PFSK-1 (cell line): Measurements from ENCODE around the gene ADAM15.

Experiments used
- FOXP2 ChIP-seq: optimal IDR thresholded peaks from 2 replicates; pipeline ENCODE3; 2011; ENCODE audit warnings: borderline replicate concordance, control low read depth, inconsistent platforms; ENCODE audit not compliant: insufficient read depth; ENCODE audit errors: extremely low read length, extremely low read depth
- POLR2AphosphoS5 ChIP-seq: IDR thresholded peaks from 2 replicates; pipeline ENCODE4 v1.6.1; 2012; ENCODE audit warnings: low read depth, mild to moderate bottlenecking, control low read depth, low read length, moderate library complexity
- SIN3A ChIP-seq: IDR thresholded peaks from 2 replicates; pipeline ENCODE4 v1.6.1; 2012; ENCODE audit warnings: mild to moderate bottlenecking, low read length, moderate library complexity, borderline replicate concordance; ENCODE audit not compliant: insufficient read depth
- TAF1 ChIP-seq: IDR thresholded peaks from 2 replicates; pipeline ENCODE4 v1.6.1; 2012; ENCODE audit warnings: low read length, control low read depth, borderline replicate concordance; ENCODE audit not compliant: insufficient read depth
- TF ChIP-seq, protein P1 (sequence below), 2 experiments: IDR thresholded peaks; 2 replicates each; pipeline versions ENCODE4 v1.6.1 to v1.8.0; 2011 to 2012; ENCODE audit warnings: low read depth in 2 of 2, low read length in 2 of 2, control low read depth in 1 of 2, inconsistent platforms in 1 of 2, mild to moderate bottlenecking in 1 of 2, moderate library complexity in 1 of 2; ENCODE audit not compliant: insufficient read depth in 1 of 2

Gene ADAM15

DNA sequence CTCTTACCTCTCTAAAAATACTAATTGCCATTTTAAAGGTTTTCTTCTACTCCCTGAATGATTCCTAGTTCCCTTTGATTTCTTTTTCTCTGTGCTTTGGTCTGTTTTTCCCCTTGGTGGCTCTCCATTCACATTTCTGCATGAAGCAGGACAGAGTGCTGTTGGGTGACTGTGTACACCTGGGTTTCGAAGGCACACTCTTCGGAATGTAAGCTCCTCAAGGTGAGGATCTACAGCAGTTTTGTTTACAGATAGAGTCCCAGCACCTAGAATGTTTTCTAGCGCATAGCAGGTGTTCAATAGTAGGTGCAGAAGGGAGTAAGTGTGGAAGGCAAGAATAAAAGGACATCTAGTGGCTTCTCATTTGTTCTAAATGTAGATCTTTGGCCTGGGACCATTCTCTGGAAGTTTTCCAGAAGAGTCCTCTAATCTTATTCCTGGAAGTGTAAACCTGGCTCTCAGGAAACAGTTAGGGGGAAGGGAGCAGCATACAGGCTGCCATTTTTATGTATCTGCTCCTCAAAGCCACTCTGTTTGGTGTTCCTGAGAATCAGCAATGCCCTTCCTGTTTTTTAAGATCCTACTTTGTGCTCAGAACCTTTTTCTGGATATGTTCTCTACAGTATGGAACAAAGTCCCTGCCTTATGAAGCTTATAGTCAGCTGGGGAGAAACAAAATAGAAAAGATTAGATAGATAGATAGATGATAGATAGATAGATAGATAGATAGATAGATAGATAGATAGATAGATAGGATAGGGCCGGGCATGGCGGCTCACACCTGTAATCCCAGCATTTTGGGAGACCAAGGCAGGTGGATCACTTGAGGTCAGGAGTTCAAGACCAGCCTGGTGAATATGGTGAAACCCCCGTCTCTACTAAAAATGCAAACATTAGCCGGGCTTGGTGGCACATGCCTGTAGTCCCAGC is 53.8 kb downstream of the ADAM15 start:
- TF ChIP-seq FOXP2 (no peak), SIN3A (no peak), POLR2AphosphoS5 (no peak), TAF1 (no peak)
- TF ChIP-seq, protein P1, sequence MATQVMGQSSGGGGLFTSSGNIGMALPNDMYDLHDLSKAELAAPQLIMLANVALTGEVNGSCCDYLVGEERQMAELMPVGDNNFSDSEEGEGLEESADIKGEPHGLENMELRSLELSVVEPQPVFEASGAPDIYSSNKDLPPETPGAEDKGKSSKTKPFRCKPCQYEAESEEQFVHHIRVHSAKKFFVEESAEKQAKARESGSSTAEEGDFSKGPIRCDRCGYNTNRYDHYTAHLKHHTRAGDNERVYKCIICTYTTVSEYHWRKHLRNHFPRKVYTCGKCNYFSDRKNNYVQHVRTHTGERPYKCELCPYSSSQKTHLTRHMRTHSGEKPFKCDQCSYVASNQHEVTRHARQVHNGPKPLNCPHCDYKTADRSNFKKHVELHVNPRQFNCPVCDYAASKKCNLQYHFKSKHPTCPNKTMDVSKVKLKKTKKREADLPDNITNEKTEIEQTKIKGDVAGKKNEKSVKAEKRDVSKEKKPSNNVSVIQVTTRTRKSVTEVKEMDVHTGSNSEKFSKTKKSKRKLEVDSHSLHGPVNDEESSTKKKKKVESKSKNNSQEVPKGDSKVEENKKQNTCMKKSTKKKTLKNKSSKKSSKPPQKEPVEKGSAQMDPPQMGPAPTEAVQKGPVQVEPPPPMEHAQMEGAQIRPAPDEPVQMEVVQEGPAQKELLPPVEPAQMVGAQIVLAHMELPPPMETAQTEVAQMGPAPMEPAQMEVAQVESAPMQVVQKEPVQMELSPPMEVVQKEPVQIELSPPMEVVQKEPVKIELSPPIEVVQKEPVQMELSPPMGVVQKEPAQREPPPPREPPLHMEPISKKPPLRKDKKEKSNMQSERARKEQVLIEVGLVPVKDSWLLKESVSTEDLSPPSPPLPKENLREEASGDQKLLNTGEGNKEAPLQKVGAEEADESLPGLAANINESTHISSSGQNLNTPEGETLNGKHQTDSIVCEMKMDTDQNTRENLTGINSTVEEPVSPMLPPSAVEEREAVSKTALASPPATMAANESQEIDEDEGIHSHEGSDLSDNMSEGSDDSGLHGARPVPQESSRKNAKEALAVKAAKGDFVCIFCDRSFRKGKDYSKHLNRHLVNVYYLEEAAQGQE (IDR thresholded peaks at IDR 0.05; ENCODE audit: insufficient read depth in 1 of 2, low read depth in 2 of 2, low read length in 2 of 2), result no peak

DNA sequence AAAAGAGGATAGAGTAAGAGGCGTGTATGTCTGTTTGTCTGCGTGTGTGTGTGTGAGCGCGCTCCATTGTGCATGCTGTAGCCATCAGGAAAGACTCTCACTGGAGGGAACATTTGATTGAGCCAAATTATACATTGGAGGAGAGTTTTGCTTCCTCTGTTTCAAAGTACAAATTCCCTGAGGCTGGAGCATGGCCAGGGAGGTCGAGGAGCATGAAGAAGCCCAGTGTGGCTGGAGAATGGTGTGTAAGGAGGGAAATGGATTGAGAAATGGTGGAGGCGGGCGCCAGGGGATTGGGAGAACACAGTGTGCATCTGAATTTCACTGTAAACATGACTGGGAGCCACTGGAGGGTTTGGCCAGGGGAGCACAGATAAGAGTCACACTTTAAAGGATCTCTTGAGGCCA is 54.5 kb downstream of the ADAM15 start:
- TF ChIP-seq POLR2AphosphoS5 (no peak), SIN3A (no peak), TAF1 (no peak), FOXP2 (no peak)
- TF ChIP-seq, protein P1 (IDR thresholded peaks at IDR 0.05; ENCODE audit: insufficient read depth in 1 of 2, low read depth in 2 of 2, low read length in 2 of 2), result no peak

DNA sequence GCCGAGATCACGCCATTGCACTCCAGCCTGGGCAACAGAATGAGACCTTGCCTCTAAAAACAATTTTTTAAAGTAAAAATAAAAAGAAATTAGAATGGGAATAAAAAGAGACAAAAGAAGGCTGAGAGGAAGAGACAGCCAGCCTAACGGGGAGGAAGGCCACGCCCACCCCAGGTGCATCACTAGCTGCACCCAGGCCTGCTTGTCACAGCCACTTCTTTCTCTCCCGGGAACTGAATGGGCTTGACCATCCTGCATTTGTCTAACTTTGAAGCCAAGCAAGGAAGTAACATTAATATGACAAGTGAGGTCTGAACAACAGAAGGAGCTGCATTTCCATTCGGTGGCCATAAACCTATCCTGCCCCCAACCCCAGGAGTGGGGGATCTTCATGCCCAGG is 55.7 kb downstream of the ADAM15 start:
- TF ChIP-seq TAF1 (no peak), POLR2AphosphoS5 (no peak), FOXP2 (no peak), SIN3A (no peak)
- TF ChIP-seq, protein P1 (IDR thresholded peaks at IDR 0.05; ENCODE audit: insufficient read depth in 1 of 2, low read depth in 2 of 2, low read length in 2 of 2), result no peak

DNA sequence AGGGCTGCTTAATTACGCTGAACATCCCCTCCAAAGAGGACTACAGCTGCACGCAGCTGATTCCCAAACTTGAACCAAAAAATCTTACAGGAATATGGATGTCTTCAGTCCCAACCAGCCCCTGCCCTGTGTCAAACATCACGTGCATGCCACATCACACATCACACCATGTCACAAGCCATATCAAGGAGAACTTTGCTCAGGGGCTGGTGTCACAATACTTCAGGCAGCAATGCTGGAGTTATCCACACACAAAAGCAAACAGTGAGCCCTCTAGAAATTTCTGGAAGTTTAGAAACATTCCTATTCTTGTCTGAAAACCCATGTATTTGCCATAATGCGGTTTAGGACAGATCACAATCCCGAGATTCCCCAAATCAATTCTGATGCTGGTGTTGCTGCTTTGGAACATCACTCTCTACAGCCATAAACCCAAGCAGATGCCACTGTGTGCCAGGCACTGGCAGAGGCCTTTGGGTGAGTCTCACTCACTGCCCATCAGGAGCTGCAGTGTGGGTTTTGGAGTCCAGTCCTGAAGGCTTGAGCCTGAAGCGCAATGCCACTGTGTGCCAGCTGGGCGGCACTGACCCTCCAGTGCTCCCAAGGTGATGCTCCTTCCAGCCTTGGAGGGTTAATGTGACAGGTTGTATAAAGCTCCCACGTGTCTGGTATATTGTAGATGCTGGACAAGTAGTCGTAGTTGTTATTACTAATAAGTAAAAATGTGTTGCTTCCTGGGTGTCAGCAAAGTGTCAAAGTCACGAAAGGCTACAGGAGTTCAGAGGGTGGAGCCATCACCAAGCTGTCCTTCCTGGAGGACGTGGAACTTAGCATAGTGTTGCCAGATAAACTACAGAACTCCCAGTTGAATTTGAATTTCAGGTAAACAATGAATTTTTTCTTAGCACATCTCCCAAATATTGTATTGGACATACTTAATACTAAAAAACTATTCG is 56.5 kb downstream of the ADAM15 start:
- TF ChIP-seq TAF1, result no peak
- no peak for TF ChIP-seq FOXP2
- TF ChIP-seq POLR2AphosphoS5, result no peak
- TF ChIP-seq SIN3A, result no peak
- TF ChIP-seq, protein P1 (IDR thresholded peaks at IDR 0.05; ENCODE audit: insufficient read depth in 1 of 2, low read depth in 2 of 2, low read length in 2 of 2), result no peak
